ENCODE data around the gene NKX3-2.

NKX3-2 gene

DNA sequence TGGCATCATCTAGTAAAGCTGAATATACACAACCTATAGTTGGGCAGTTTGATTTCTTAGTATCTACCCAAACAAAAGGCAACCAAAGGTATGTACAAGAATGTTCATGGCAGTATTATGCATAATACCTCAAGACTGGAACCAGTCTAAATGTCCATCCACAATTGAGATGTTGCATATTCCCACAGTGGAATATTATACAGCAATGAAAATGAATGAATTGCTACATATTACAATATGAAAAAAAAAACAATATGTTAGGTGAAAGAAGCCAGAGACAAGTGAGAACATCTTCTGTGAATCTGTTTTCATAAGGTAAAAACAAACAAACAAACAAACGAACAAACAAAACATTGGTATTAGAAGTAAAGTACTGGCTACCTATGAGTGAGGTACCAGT, 48.6 kb downstream of the NKX3-2 start:
- TF ChIP-seq RARB (CRISPR knock-in tag; IDR thresholded peaks at IDR 0.05) (no peak), ZNF565 (CRISPR knock-in tag; conservative IDR thresholded peaks at IDR 0.05; ENCODE audit: low read depth) (no peak), OSR1 (CRISPR knock-in tag; IDR thresholded peaks at IDR 0.05) (no peak), ZFP3 (CRISPR knock-in tag; IDR thresholded peaks at IDR 0.05) (no peak), ZNF70 (CRISPR knock-in tag; IDR thresholded peaks at IDR 0.05) (no peak)
- no peak for ATAC-seq

- no peak for ATAC-seq
- TF ChIP-seq ZNF8 (CRISPR knock-in tag; IDR thresholded peaks at IDR 0.05) = no peak
- no peak for TF ChIP-seq POU6F1 (CRISPR knock-in tag; IDR thresholded peaks at IDR 0.05; ENCODE audit: borderline replicate concordance, low read depth)
- TF ChIP-seq ZFP30 (CRISPR knock-in tag; IDR thresholded peaks at IDR 0.05) = no peak
- TF ChIP-seq, protein P1, sequence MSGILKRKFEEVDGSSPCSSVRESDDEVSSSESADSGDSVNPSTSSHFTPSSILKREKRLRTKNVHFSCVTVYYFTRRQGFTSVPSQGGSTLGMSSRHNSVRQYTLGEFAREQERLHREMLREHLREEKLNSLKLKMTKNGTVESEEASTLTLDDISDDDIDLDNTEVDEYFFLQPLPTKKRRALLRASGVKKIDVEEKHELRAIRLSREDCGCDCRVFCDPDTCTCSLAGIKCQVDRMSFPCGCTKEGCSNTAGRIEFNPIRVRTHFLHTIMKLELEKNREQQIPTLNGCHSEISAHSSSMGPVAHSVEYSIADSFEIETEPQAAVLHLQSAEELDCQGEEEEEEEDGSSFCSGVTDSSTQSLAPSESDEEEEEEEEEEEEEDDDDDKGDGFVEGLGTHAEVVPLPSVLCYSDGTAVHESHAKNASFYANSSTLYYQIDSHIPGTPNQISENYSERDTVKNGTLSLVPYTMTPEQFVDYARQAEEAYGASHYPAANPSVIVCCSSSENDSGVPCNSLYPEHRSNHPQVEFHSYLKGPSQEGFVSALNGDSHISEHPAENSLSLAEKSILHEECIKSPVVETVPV (CRISPR knock-in tag; IDR thresholded peaks at IDR 0.05) = no peak
- TF ChIP-seq ZFP3 (CRISPR knock-in tag; IDR thresholded peaks at IDR 0.05) = no peak
- TF ChIP-seq TSHZ2 (CRISPR knock-in tag; IDR thresholded peaks at IDR 0.05) = no peak
- TF ChIP-seq ZNF70 (CRISPR knock-in tag; IDR thresholded peaks at IDR 0.05) = no peak
- no peak for TF ChIP-seq OSR1 (CRISPR knock-in tag; IDR thresholded peaks at IDR 0.05)
- TF ChIP-seq TCF4 (CRISPR knock-in tag; IDR thresholded peaks at IDR 0.05; ENCODE audit: borderline replicate concordance) = no peak
- no peak for TF ChIP-seq GLIS3 (CRISPR knock-in tag; IDR thresholded peaks at IDR 0.05)
These were observed 50.5 kb downstream of the NKX3-2 start for GRCh38 chr4:13493793-13494192.

DNA sequence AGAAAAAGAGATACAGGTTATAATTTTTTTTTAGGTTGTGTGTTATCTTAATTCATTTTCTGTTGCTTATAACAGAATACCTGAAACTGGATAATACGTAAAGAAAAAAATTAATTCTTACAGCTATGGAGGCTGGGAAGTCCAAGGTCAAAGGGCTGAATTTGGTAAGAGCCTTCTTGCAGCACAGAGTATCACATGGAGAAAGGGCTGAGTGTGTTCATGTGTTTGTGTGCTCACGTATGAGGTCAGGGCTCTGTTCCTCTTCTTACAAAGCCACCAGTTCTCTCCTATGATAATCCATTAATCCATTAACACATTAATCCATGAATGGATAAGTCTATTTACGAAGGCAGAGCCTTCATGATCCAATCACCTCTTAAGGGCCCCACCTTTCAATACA, 51.6 kb downstream of the NKX3-2 start:
- ATAC-seq = no peak
- no peak for TF ChIP-seq ZC3H10 (CRISPR knock-in tag; IDR thresholded peaks at IDR 0.05)
- TF ChIP-seq ISL1 (CRISPR knock-in tag; IDR thresholded peaks at IDR 0.05) = no peak
- TF ChIP-seq POU6F1 (CRISPR knock-in tag; IDR thresholded peaks at IDR 0.05; ENCODE audit: borderline replicate concordance, low read depth) = no peak
- TF ChIP-seq PPARA (CRISPR knock-in tag; IDR thresholded peaks at IDR 0.05; ENCODE audit: borderline replicate concordance) = no peak
- no peak for TF ChIP-seq BACH2 (CRISPR knock-in tag; IDR thresholded peaks at IDR 0.05; ENCODE audit: borderline replicate concordance)
- no peak for TF ChIP-seq TCF4 (CRISPR knock-in tag; IDR thresholded peaks at IDR 0.05; ENCODE audit: borderline replicate concordance)
- no peak for TF ChIP-seq ARNTL (CRISPR knock-in tag; IDR thresholded peaks at IDR 0.05; ENCODE audit: borderline replicate concordance, low read depth)
- TF ChIP-seq ZNF70 (CRISPR knock-in tag; IDR thresholded peaks at IDR 0.05) = no peak
- no peak for TF ChIP-seq ZFP30 (CRISPR knock-in tag; IDR thresholded peaks at IDR 0.05)
- TF ChIP-seq SNAI2 (CRISPR knock-in tag; IDR thresholded peaks at IDR 0.05) = no peak
- TF ChIP-seq, protein P2, sequence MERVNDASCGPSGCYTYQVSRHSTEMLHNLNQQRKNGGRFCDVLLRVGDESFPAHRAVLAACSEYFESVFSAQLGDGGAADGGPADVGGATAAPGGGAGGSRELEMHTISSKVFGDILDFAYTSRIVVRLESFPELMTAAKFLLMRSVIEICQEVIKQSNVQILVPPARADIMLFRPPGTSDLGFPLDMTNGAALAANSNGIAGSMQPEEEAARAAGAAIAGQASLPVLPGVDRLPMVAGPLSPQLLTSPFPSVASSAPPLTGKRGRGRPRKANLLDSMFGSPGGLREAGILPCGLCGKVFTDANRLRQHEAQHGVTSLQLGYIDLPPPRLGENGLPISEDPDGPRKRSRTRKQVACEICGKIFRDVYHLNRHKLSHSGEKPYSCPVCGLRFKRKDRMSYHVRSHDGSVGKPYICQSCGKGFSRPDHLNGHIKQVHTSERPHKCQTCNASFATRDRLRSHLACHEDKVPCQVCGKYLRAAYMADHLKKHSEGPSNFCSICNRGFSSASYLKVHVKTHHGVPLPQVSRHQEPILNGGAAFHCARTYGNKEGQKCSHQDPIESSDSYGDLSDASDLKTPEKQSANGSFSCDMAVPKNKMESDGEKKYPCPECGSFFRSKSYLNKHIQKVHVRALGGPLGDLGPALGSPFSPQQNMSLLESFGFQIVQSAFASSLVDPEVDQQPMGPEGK (CRISPR knock-in tag; IDR thresholded peaks at IDR 0.05; ENCODE audit: borderline replicate concordance) = no peak
- no peak for TF ChIP-seq ZFP3 (CRISPR knock-in tag; IDR thresholded peaks at IDR 0.05)
- no peak for TF ChIP-seq RARB (CRISPR knock-in tag; IDR thresholded peaks at IDR 0.05)
- TF ChIP-seq CSDC2 (CRISPR knock-in tag; IDR thresholded peaks at IDR 0.05) = no peak
- no peak for TF ChIP-seq TSHZ2 (CRISPR knock-in tag; IDR thresholded peaks at IDR 0.05)
- no peak for TF ChIP-seq GLIS3 (CRISPR knock-in tag; IDR thresholded peaks at IDR 0.05)
- no peak for TF ChIP-seq OSR1 (CRISPR knock-in tag; IDR thresholded peaks at IDR 0.05)
- TF ChIP-seq ZNF565 (CRISPR knock-in tag; conservative IDR thresholded peaks at IDR 0.05; ENCODE audit: low read depth) = no peak
